B cell (primary cell): ENCODE results near the gene C2orf92. TPM values are rescaled to one million over a fixed set of nuclear protein-coding genes. Genes with fewer than 3 reads are reported as not detected.

ENCODE experiments used
- ATAC-seq: fragments of 200-7000 bp; cut with Tn5 transposase; one replicate; pipeline ENCODE4 v1.10.0; 2021; ENCODE audit warnings: low read depth, mild to moderate bottlenecking, moderate number of reproducible peaks, moderate library complexity
- CTCF ChIA-PET: fragments of 350-600 bp; sonication (Branson Sonifier 250); formaldehyde crosslinking; loops from one replicate; lab custom pipeline; 2021; ENCODE audit warnings: antibody characterized with exemption, inconsistent platforms; lab: Charles Lee
- POLR2A ChIA-PET: fragments of 350-600 bp; sonication (Branson Sonifier 250); formaldehyde crosslinking; loops from one replicate; lab custom pipeline; 2021; ENCODE audit warnings: antibody characterized with exemption; lab: Charles Lee
- DNase-seq: peaks from one replicate; pipeline ENCODE4 v3.0.0; 2013
- H2AFZ ChIP-seq: 2 replicates; pipeline ENCODE4 v1.6.1; 2012; ENCODE audit warnings: mild to moderate bottlenecking, low read depth, low read length; ENCODE audit not compliant: insufficient read depth, poor library complexity, severe bottlenecking
- H3K27ac ChIP-seq, 2 donors: 1 replicate in 1 of 2; 2 replicates in 1 of 2; pipeline ENCODE4 v1.5.1; 2012 to 2013; ENCODE audit warnings: low read length in 2 of 2, mild to moderate bottlenecking in 2 of 2, moderate library complexity in 1 of 2
- H3K27me3 ChIP-seq, 4 experiments: fragments of 200-600 bp in 1 of 4; sonication (generic) in 1 of 4; replicated peaks in 1 of 4; 1 replicate in 2 of 4; 2 replicates in 2 of 4; pipeline versions ENCODE4 v1.6.1 to v1.7.0; 2013 to 2016; ENCODE audit warnings: low read length in 3 of 4, mild to moderate bottlenecking in 2 of 4, mixed read lengths in 1 of 4, moderate library complexity in 1 of 4; ENCODE audit not compliant: insufficient read depth in 4 of 4, control insufficient read depth in 3 of 4; ENCODE audit errors: control extremely low read depth in 1 of 4
- H3K36me3 ChIP-seq, 2 experiments: replicated peaks in 1 of 2; 1 replicate in 1 of 2; 2 replicates in 1 of 2; pipeline versions ENCODE4 v1.6.1 to v1.7.1; 2013; ENCODE audit warnings: low read length in 1 of 2; ENCODE audit not compliant: insufficient read depth in 2 of 2, control insufficient read depth in 1 of 2; ENCODE audit errors: control extremely low read depth in 1 of 2, extremely low read depth in 1 of 2
- H3K4me1 ChIP-seq, 2 donors: fragments of 200-600 bp in 1 of 2; sonication (generic) in 1 of 2; 1 replicate in 1 of 2; 2 replicates in 1 of 2; pipeline versions ENCODE4 v1.5.1 to v1.6.1; 2013 to 2017; ENCODE audit warnings: low read length in 2 of 2; ENCODE audit not compliant: control insufficient read depth in 2 of 2, insufficient read depth in 2 of 2
- H3K4me2 ChIP-seq: replicated peaks from 2 replicates; pipeline ENCODE3; 2012; ENCODE audit warnings: mild to moderate bottlenecking, low read depth, low read length; ENCODE audit not compliant: poor library complexity, severe bottlenecking
- H3K4me3 ChIP-seq, 5 experiments: fragments of 200-600 bp in 1 of 5; sonication (generic) in 1 of 5; 1 replicate in 3 of 5; 2 replicates in 2 of 5; pipeline versions ENCODE4 v1.5.1 to v1.7.0; 2011 to 2016; ENCODE audit warnings: low read length in 4 of 5, mild to moderate bottlenecking in 4 of 5, low read depth in 2 of 5, control low read depth in 1 of 5, moderate library complexity in 1 of 5; ENCODE audit not compliant: insufficient read depth in 1 of 5; ENCODE audit errors: control extremely low read depth in 1 of 5, extremely low read depth in 1 of 5
- H3K79me2 ChIP-seq: fragments of 200-600 bp; sonication (generic); one replicate; pipeline ENCODE4 v1.6.0; 2016; ENCODE audit warnings: low read length; ENCODE audit not compliant: control insufficient read depth, insufficient read depth
- H3K9ac ChIP-seq: fragments of 200-600 bp; sonication (generic); 2 replicates; pipeline ENCODE4 v1.6.1; 2017; ENCODE audit warnings: mild to moderate bottlenecking, low read length, moderate library complexity
- H3K9me3 ChIP-seq, 3 donors: one replicate each; pipeline versions ENCODE4 v1.6.1 to v1.7.1; 2013; ENCODE audit warnings: low read length in 2 of 3; ENCODE audit not compliant: control insufficient read depth in 2 of 3, insufficient read depth in 1 of 3; ENCODE audit errors: control extremely low read depth in 1 of 3
- H4K20me1 ChIP-seq: 2 replicates; pipeline ENCODE4 v1.6.0; 2012; ENCODE audit warnings: mild to moderate bottlenecking, low read length; ENCODE audit not compliant: insufficient read depth, control insufficient read depth, poor library complexity, severe bottlenecking
- H3K27ac Mint-ChIP-seq: one replicate; pipeline ENCODE4 v1.8.0; 2021; ENCODE audit warnings: mixed read lengths
- H3K27me3 Mint-ChIP-seq: one replicate; pipeline ENCODE4 v1.8.0; 2021; ENCODE audit warnings: mixed read lengths
- H3K4me1 Mint-ChIP-seq: one replicate; pipeline ENCODE4 v1.8.0; 2021; ENCODE audit warnings: mixed read lengths
- H3K4me3 Mint-ChIP-seq: one replicate; pipeline ENCODE4 v1.8.0; 2021; ENCODE audit warnings: mixed read lengths
- H3K9me3 Mint-ChIP-seq: one replicate; pipeline ENCODE4 v1.8.0; 2022; ENCODE audit warnings: mixed read lengths; ENCODE audit not compliant: insufficient read depth
- CTCF ChIP-seq: fragments of 200-600 bp; IDR thresholded peaks from one replicate; pipeline ENCODE4 v1.8.0; 2022; ENCODE audit warnings: antibody characterized with exemption, mild to moderate bottlenecking
- EZH2 ChIP-seq: IDR thresholded peaks from 2 replicates; pipeline ENCODE4 v1.6.1; 2012; ENCODE audit warnings: borderline replicate concordance, low read depth, mild to moderate bottlenecking, moderate library complexity, low read length; ENCODE audit not compliant: insufficient read depth, poor library complexity, severe bottlenecking
- WGBS: methylation state at CpG from one replicate; pipeline ENCODE4 v1.1.5; 2013; ENCODE audit warnings: missing lambda C conversion rate; ENCODE audit not compliant: insufficient coverage; 5-methylcytosine and 5-hydroxymethylcytosine counted together
- intact Hi-C: fragments of 100-400 bp; cut with micrococcal nuclease; formaldehyde crosslinking; loops from one replicate; pipeline ENCODE4 v1.10.0; 2022
- polyA plus RNA-seq: library from polyadenylated mRNA; depleted of rRNA; stranded (reverse); fragments of >200 nt; gene quantifications from 2 replicates; pipeline ENCODE4 v1.2.3, GENCODE V29; 2012
- total RNA-seq, 2 donors: library from RNA; stranded (reverse); fragments of 120-200 nt in 1 of 2; gene quantifications; 1 replicate in 1 of 2; 2 replicates in 1 of 2; pipeline versions ENCODE4 v1.2.3 to v1.2.4, GENCODE V29; 2013 to 2022

The C2orf92 gene
- total and polyA plus RNA-seq, 2 donors (not counting 1 experiment from before 2014, with no cell fraction given): 15.3 to 18.9 TPM

GRCh38 chr2:97673182-97673914 lies 3.8 kb downstream of the C2orf92 start:
- Mint-ChIP-seq H3K4me1 (peaks cover 6% of the 10 kb centered on the region), H3K27ac (no peak overlapping the region), H3K27me3 (no peaks in the 10 kb centered on the region), H3K4me3 (no peak overlapping the region), H3K9me3 (no peaks in the 10 kb centered on the region)
- Histone ChIP-seq H3K4me1 (peaks cover 0 to 10% of the 10 kb centered on the region in 2 donors), H3K79me2 (no peaks in the 10 kb centered on the region), H4K20me1 (no peaks in the 10 kb centered on the region), H3K9ac (no peak overlapping the region), H3K4me2 (no peak overlapping the region), H3K27ac (no peak overlapping the region), H3K4me3 (no peak overlapping the region), H3K36me3 (no peaks in the 10 kb centered on the region), H2AFZ (no peak overlapping the region), H3K27me3 (no peaks in the 10 kb centered on the region), H3K9me3 (no peaks in the 10 kb centered on the region)
- POLR2A ChIA-PET: interaction anchor here (0.6 kb wide), 1 partner anchor 1052 kb away, joined by 3 read pairs; no protein-coding TSS in a partner anchor
- WGBS: 100% methylated on average over 1 of the region's 9 CpGs
- TF ChIP-seq CTCF (no peak), EZH2 (no peak)
- intact Hi-C loops: no loop called here
- ATAC-seq: no peak
- no peak for DNase-seq
- CTCF ChIA-PET: interaction anchor here (1.5 kb wide), 1 partner anchor 9 kb away, joined by 5 read pairs; the partner anchor contains the start of gene ACTR1B

GRCh38 chr2:97673915-97674283 lies 4.4 kb downstream of the C2orf92 start:
- Histone ChIP-seq H3K9ac (no peak overlapping the region), H4K20me1 (no peaks in the 10 kb centered on the region), H3K9me3 (no peaks in the 10 kb centered on the region), H3K4me3 (no peak overlapping the region), H2AFZ (no peak overlapping the region), H3K27me3 (no peaks in the 10 kb centered on the region), H3K4me2 (no peak overlapping the region), H3K4me1 (peaks cover 0 to 10% of the 10 kb centered on the region in 2 donors), H3K27ac (no peak overlapping the region), H3K36me3 (no peaks in the 10 kb centered on the region), H3K79me2 (no peaks in the 10 kb centered on the region)
- Mint-ChIP-seq H3K27ac (no peak overlapping the region), H3K4me3 (no peak overlapping the region), H3K4me1 (peaks cover 6% of the 10 kb centered on the region), H3K27me3 (no peaks in the 10 kb centered on the region), H3K9me3 (no peaks in the 10 kb centered on the region)
- no peak for DNase-seq
- TF ChIP-seq CTCF (no peak), EZH2 (no peak)
- WGBS: 27% methylated on average over 8 of the region's 8 CpGs
- ChIA-PET POLR2A (no interaction called here), CTCF (no interaction called here)
- intact Hi-C loops: no loop called here
- no peak for ATAC-seq
